ENCODE measurements around the gene COL5A1.

The COL5A1 gene

DNA sequence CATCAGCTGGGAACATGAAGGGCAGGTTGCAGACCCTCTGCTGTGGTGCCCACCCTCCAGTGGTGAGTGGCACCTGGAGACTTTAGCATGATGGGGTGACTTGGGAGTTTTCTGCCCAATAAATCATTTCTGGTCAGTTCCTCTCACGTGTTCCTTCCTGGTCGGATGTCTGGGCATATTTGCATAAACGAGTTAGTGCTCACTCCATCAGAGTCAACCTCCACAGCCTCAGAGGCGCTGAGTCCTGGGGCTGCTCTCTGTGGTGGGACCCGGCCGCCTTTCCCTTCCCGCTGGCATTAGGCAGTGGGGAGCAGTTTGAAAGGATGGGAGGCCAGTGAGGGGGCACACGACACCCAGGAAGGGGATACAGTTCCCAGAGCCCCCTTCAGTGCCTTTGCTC is 125.0 kb downstream of the COL5A1 start:
- DNase-seq (ENCODE audit: low read depth in 2 of 2): no peak

DNA sequence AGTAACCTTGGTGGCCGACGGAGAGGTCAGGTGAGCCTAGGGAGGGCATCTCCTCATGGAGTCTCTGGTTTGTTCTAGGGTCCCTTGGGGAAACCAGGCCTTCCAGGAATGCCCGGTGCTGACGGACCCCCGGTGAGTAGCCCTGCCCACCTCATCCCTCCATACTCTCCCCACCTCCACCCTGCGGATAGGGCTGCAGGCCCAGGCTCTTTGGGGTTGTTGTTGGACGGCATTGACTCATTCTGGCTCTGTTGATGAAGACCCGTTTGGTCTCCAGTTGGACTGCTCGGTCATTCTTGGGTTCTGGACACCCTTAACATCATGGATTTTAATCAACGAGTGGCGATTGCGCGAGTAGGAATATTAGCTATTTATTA is 126.7 kb downstream of the COL5A1 start:
- no peak for DNase-seq (ENCODE audit: low read depth in 2 of 2)

DNA sequence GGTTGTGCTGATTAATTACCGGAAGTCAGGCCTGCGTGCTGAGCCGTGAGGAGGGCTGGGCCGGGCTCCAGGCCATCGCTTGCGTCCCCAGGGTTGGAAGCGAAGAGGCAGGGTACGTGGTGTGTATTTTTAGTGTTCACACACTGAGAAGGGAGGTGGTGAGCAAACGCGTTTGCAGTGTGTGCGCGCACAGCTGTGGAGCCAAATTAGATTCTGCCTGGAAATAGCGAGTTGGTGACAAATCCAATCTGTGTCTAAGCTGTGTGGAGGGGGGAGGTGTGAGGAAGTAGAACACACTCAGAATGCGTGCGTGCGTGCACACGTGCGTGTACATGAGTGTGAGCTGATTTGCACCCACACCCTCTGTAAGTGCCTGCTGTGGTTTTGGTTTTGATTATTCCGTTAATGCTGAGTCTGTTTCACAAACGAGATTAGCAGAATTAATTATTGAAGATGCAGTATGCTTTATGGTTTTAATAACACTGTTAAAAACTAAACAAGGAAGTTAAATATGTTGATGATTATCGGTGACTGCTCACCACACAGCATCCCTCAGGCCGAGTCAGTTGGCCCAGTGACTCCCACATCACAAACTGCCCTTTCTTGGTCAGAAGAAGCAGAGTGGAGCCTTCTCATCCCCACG is 127.2 kb downstream of the COL5A1 start:
- DNase-seq (ENCODE audit: low read depth in 2 of 2): no peak

DNA sequence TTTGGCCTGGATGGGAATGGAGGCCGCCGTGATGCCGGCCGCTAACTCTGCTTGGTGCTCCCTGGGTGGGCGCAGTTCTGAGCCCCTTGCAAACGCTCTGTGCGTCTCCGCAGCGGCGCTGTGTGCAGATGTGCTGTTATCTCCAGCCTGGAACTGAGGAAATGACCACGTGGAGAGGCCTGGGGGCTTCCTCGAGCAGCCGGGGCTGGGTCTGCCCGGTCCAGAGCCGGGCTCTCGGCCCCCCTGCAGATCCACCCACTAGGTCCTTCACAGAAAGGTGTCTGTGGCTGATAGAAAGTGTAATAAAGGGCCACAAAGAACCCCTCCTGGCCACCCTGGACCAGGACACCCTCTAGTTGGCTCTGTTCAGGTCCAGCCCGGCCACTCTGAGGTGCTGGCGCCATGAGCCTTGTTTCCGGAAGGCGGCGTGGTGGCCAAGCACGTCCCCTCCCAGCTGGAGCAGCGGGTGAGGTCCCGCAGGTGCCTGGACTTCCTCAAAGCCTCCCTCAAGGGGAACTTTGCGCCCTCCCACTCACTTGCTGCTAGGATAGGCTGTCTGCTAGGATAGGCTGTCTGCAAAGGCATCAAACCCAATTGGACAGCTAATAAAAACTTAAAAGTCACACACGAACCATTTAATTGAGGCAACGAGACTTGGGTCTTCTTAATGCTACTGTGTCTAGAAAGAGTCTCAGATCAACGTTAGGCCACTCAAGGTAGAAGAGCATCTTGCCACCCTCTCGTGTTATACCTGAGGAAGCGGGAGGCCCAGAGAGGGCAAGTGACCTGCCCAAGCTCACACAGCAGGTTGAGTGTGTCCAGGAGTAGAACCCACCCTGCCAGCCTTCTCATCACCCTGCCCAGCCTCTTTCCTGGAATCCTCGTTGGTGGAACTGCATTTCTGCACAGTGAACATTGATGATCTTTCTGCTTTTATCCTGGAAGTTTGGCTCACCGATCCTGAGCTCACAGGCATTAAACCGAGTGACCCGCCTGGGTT is 129.7 kb downstream of the COL5A1 start:
- DNase-seq (ENCODE audit: low read depth in 2 of 2): no peak

DNA sequence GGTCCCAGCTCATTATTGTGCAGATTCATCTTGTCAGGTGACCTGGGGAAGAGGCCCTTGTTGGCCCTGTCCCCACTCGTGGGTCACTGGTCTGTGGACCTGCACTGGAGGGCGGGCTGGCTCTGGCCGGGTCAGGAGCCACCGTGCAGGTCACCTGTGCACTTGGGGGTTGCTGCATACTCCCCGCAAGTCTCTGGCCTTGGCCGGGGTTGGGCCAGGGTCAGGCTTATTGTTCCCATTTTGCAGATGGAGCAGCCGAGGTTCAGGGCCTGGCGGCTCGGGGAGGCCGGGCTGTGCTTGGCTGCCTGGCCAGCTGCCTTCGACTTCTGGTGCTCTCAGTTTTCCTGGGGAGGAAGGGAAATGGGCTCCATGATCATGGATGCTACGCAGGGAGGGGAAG is 130.7 kb downstream of the COL5A1 start:
- no peak for DNase-seq (ENCODE audit: low read depth in 2 of 2)

DNA sequence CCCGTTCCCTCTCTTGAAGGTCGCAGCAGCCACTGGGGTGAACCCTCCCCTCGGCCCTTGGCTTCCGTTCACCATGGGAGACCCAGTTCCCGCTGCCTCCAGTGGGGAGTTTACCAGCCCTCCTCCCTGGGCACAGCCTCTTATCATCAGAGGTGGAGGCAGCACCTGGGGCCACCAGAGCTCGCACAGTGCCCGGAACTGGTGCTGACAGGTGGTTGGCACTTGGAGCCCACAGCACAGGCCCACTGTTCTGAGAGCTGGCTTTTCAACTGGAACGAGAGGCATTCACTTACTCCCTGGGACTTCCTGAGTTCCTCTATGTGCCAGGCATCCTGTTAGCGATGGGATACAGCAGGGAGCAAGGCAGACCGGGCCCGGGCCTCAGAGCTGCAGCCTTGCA is 132.2 kb downstream of the COL5A1 start:
- DNase-seq (ENCODE audit: low read depth in 2 of 2): no peak

DNA sequence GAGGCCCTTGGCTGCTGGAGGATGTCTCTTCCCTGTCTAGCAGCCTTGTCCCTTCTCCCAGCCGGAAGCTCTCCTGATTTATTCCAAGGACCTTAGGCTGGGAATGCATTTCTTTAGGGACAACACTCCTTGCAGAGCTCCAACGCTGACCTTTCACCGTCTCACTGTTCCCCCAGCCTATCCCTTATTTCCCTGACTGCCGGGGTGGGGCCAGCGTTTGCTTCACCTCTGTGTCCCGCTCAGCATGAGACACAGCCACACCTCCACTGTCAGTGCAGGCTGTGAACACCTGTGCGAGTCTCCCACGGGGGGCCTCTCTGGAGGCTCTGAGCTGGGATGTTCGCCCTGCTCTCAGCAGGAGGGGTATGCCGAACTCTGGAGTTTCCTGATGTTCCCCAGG is 132.8 kb downstream of the COL5A1 start:
- no peak for DNase-seq (ENCODE audit: low read depth in 2 of 2)

DNA sequence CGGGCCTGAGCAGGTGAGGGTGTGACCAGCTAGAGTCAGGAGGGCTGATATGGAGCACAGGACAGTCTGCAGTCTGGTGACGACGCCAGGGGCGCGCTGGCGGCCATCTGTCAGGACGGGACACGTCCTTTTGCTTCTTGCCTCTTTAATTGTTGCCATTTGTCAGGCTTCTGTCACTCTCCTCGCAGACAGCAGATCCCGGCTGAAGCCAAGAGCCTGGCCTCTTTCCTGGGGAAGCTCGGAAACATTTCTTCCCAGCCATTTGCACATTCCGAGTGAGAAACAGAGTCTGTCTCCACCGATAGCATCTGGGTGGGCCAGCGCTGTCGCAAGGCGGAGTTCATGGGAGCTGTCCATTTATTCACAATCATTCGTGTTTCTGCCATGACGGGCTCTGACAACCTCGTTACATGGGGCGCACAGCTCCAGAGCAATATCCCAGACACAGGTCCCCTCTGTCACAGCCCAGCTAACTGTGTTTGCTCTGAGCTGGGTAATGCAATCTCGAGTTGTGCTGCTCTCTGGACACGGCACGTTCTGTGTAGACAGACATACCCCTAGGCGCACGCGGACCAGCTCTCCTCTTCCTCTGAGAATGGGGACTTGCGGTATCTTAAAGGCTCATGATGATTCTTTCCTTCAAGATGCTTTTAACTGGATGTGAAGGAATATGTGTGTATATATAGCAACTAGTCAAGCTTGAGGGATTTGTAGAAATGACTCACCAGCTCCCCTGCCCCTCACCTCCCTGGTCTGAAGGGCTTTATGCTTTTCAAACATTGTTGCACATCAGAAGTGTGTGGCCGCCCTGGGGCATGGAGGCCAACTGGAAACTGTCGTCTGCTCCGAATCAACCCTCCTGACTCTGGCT is 133.7 kb downstream of the COL5A1 start:
- DNase-seq (ENCODE audit: low read depth in 2 of 2): no peak

DNA sequence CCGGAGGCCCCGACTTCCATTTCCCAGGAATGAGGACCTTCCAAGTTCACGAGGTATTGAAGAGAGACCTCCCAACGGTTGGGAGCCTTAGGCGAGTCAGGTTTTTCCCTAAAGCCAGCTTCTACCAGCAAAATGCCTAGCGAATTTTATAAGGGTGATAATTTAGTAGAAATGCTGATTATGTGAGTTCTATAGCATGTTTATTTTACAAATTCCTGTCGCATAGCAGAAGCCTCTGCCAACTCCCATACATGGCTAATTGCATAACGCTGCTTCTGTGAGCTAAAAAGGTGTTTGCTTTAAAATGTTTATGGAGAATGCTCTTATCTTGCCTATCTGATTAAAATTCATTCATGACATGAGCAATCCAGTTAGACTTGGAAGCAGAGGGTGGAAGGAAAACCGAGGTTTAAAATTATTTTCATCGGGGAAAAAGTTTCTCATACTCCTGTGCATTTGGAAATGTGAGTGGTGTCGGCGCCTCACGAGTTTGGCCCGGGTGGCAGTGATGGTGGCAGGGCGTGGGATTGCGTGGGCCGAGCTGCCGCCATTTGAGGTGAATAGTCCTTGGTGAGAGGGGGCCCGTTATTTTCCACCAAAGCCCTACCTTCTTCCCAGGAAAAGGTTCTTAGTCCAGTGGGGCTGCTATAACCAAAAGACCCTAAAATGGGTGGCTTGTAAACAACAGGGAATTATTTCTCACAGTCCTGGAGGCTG is 134.6 kb downstream of the COL5A1 start:
- no peak for DNase-seq (ENCODE audit: low read depth in 2 of 2)

DNA sequence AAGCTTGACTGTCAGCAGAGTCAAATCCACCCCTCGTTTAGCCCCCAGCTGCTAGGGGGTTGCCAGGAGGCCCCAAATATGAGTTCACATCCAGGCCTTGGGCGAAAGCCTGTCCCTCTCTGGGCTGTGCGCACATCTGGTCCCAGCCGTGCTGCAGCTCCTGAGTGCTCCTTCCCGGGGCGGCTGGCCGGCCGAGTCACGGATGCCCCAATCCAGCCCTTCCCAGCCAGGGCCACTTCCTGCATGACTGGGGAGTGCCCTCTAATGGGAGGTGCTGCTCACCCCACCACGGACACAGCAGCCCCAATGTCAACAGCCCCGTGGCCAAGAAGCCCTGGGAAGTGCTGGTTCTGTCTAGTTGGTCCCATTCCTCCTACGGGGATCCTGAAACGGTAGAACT is 135.6 kb downstream of the COL5A1 start:
- DNase-seq (ENCODE audit: low read depth in 2 of 2): no peak

DNA sequence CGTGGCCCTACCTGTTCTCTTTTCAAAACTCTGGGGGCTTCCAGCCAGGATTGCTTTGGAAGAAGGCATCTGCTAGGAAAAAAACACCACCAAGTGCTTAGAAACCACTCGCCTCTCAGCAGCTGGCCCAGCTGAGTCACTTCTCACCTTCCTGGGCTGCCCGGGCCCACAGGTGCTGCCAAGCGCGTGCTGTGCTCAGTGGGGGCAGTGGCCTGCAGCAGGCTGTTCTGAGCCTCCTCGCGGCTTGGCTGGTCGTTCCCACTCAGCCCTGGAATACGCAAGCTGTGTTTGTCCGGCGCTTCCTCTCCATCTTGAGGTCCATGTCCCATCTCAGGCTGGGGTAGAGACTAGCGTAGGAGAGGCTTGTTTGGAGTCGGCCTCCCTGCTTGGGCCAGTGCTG is 136.6 kb downstream of the COL5A1 start:
- DNase-seq (ENCODE audit: low read depth in 2 of 2): no peak

DNA sequence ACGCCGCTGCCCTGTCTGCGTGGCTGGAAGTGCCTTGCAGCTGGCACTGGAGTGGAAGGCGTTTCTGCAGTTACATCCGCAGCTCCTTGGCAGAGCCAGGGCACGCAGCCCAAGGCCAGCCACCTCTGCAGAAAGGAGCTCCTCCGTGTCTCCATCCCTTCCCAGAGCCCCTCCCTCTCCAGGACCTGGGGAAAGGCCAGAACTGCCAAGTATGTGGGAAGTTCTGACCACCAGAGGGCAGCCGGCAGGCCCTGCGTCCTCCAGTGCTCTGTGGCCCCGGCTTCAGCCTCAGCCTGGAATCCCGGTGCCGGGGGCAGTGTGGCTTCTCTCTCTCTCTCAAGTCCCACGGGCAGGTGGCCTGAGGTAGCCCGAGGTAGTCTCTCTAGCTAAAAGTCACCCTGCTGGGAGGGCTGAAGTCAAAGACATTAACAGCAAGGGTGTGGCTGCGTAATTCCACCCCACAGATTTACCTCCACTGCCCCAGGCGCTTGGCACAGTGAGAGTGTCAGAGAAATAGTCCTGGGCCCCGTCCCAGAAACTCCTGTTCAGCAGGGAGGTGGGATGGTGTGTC is 137.3 kb downstream of the COL5A1 start:
- no peak for DNase-seq (ENCODE audit: low read depth in 2 of 2)

DNA sequence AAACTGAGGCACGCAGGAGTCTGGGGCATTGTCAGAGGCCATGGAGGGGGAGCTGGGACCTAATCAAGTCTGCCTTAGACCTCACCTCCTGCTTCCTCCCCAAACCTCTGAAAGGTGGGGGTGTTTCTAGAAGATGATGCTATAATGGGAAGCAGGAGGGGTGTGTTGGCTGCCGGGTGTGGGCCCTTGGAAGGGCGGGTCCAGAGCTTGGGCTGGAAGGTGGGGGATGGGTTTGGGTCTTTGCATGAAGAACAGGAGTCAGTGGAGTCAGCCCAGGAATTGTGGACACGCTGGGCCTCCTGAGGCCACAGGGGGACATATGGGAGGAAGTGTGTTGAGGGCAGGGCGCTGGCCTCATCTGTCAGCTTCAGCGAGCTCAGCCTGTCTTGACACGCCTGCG is 138.0 kb downstream of the COL5A1 start:
- DNase-seq (ENCODE audit: low read depth in 2 of 2): no peak

DNA sequence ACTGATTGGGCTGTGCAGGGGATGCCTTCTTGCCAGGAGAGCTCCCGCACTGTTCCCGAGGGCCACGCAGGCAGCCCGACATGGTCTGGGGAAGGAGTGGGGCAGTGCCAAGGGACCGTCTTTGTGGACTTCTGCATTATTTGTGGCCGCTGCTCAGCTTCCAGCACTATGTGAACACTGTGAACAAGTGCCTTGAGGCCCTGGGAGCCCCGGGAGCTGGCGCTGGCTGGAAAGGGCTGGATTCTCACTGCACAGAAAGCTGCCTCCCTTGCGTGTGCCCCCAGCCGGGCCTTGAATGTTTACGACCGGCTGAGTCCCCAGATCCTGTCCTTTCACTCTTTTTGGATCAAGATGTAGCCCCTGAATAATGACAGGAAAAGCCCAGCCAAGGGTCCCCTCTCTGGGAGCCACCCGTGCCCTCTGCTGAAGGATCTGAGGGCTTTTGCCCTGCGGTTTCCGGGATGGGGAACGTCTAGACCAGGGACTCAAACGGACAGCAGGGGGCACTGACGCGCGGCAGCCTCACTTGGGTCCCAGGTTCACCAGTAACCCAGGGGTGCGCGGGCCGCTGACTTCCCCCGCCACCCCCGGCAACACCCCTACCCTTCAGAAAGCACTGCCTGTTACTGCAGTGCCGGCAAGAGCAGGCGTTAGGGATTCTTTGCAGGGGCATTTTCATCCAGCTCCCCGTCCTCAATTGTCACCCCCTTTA is 140.1 kb downstream of the COL5A1 start:
- no peak for DNase-seq (ENCODE audit: low read depth in 2 of 2)

DNA sequence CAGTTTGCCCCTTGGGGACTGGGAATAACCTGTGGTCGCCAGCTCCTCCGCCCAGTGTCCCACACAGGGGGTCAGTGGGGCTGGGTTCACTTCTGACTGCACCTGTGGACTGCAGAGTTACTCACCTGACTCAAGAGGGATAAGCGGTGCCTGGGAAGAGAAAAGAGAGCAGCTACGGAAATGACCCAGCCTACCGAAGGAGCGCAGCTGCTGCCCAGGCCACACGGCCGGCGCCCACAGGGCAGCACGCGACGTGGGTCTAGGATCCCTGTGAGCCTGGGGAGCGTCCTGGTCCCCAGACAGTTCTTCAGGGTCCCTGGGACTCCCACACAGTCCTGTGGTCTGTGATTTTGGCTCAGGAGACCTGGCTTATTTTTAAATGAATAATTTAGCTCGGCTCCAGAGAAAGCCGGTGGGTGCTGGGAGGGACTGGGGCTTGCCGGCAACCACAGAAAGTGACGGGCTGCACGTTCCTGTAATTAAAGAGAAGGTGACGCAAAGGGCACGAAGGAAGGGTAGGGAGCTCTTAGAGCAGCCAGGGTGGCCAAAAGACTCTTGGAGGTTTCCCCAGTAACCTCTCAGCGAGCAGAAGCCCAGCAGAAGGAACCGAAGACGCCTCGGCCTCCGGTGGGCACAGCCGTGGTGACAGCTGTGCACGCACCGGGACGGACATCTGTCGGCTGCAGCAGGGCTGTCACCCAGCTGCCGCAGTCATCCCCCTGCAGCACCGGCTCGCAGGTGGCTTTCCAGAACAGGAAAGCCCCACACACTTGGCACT is 141.5 kb downstream of the COL5A1 start:
- no peak for DNase-seq (ENCODE audit: low read depth in 2 of 2)

DNA sequence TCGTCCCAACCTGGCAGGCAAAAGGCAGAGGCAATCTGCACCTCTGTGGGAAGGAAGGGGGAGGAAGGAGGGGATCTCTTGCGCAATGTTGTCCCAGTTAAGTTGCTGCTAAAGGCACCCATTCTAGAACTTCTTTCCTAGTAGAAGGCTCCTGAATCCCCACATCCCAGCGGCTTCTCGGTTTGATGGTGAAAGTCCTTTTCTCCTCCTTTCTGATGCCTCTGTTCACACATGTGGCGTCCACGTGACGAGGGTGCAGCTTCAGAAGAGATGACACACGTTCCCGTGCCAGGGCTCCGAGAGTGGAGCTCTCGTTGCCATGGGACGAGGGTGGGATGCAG is 142.1 kb downstream of the COL5A1 start:
- DNase-seq (ENCODE audit: low read depth in 2 of 2): no peak

DNA sequence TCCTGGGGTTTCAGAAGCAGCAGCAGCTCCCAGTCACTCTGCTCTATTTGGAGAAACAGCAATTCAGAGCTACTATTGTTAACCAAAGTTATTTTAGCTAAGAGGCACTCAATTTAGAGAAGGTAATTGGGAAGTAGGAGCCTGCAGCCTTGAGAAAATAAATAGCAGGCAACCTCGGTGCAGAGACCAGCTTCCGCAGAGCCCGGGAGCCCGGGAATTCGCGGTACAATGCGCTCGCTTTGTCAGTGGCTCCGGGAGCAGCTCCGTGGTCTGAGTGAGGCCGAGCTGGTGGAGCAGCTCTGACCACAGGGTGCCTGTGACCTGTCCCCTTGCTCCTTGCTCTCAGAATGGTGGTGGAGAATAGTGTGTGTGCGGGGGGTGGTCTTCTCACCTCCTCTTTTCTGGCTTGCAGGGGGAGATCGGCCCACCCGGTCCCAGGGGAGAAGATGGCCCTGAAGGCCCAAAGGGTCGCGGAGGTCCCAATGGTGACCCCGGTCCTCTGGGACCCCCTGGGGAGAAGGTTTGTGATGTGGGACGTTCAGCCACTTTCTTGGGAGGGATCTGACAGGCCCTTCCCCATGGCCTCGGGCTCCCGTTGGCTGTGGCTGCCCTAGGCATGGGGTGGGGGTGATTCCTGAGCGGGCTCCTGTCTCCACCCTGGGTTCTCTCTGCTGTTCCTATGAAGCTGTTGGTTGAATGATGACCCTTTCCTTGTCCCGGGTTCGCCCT is 143.1 kb downstream of the COL5A1 start:
- DNase-seq (ENCODE audit: low read depth in 2 of 2): no peak

DNA sequence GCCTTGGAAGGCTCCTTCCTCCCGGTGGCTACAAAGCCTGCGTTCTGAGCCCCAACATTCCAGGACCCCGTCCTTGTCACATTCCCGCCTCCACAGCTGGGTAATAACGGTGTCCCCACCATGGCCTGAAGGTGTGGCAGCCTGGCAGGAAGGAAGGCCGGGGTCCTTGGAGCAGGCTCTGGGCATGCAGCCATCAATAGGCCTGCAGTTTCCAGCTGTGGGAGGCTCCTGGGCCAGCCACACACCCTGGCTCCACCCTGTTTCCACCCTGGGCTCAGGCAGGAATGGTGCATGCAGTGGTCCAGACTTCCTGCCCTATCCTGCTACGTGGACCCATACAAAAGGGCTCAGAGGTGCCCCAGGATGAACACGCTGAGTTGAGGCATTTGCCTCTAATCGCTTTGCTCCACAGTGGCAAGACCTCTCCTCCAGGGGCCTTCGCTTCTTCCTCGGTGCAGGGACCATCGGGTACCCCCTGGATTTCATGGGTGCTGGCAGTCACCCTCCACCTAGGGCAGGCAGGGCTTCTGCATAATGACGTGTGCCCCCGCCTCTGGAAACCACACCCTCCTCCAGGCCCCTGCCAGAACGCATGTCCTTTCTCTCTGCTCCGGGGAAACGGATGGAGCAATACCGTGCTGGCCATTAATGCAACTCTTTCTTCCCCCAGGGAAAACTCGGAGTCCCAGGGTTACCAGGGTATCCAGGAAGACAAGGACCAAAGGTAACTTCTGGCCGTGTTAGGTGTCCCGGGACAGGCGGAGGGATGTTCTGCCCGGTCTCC is 143.9 kb downstream of the COL5A1 start:
- no peak for DNase-seq (ENCODE audit: low read depth in 2 of 2)
